Astrocyte (in vitro differentiated cells and primary cell): ENCODE results near the gene YAF2. TPM values are rescaled to one million over a fixed set of nuclear protein-coding genes. Genes with fewer than 3 reads are reported as not detected.

Experiments
- DNase-seq: peaks from one replicate; pipeline ENCODE4 v3.0.0-alpha.2; 2010; ENCODE audit warnings: low read depth
- FAIRE-seq: peaks from 2 replicates; lab custom pipeline; 2011; peaks lifted over from hg19 to GRCh38; lab: Jason Lieb, UNC
- H2AFZ ChIP-seq: 2 replicates; pipeline ENCODE4 v1.6.0; 2012; ENCODE audit warnings: low read depth, low read length, inconsistent platforms
- H3K27ac ChIP-seq: 2 replicates; pipeline ENCODE4 v1.5.1; 2011; ENCODE audit warnings: low read depth, low read length, inconsistent platforms
- H3K27me3 ChIP-seq: 2 replicates; pipeline ENCODE4 v1.6.0; 2011; ENCODE audit warnings: low read length, inconsistent platforms; ENCODE audit not compliant: insufficient read depth
- H3K36me3 ChIP-seq: 2 replicates; pipeline ENCODE4 v1.5.1; 2011; ENCODE audit warnings: low read length, inconsistent platforms; ENCODE audit not compliant: insufficient read depth
- H3K4me1 ChIP-seq: 2 replicates; pipeline ENCODE4 v1.5.1; 2011; ENCODE audit warnings: low read length, inconsistent platforms; ENCODE audit not compliant: insufficient read depth
- H3K4me2 ChIP-seq: 2 replicates; pipeline ENCODE4 v1.6.0; 2012; ENCODE audit warnings: low read length, inconsistent platforms
- H3K4me3 ChIP-seq: 2 replicates; pipeline ENCODE4 v1.5.1; 2011; ENCODE audit warnings: low read depth, mild to moderate bottlenecking, low read length, inconsistent platforms; ENCODE audit not compliant: insufficient read depth
- H3K79me2 ChIP-seq: 2 replicates; pipeline ENCODE4 v1.6.0; 2012; ENCODE audit warnings: mild to moderate bottlenecking, low read length, inconsistent platforms; ENCODE audit not compliant: insufficient read depth
- H3K9ac ChIP-seq: 2 replicates; pipeline ENCODE4 v1.6.0; 2012; ENCODE audit warnings: mild to moderate bottlenecking, low read length, inconsistent platforms
- H3K9me3 ChIP-seq: 2 replicates; pipeline ENCODE4 v1.5.1; 2012; ENCODE audit warnings: low read depth, mild to moderate bottlenecking, low read length, inconsistent platforms; ENCODE audit not compliant: insufficient read depth
- H4K20me1 ChIP-seq: 2 replicates; pipeline ENCODE4 v1.6.0; 2012; ENCODE audit warnings: low read length, inconsistent platforms; ENCODE audit not compliant: insufficient read depth
- H3K27ac Mint-ChIP-seq: one replicate; pipeline ENCODE4 v1.8.0; 2021; ENCODE audit warnings: mild to moderate bottlenecking, mixed read lengths; ENCODE audit not compliant: unreplicated experiment
- H3K27me3 Mint-ChIP-seq: one replicate; pipeline ENCODE4 v1.8.0; 2021; ENCODE audit warnings: low read depth, mixed read lengths; ENCODE audit not compliant: unreplicated experiment
- H3K36me3 Mint-ChIP-seq: one replicate; pipeline ENCODE4 v1.8.0; 2021; ENCODE audit warnings: low read depth, mixed read lengths; ENCODE audit not compliant: unreplicated experiment
- H3K4me1 Mint-ChIP-seq: one replicate; pipeline ENCODE4 v1.8.0; 2021; ENCODE audit warnings: low read depth, mixed read lengths; ENCODE audit not compliant: unreplicated experiment
- H3K4me3 Mint-ChIP-seq: one replicate; pipeline ENCODE4 v1.8.0; 2021; ENCODE audit warnings: mild to moderate bottlenecking, moderate library complexity, mixed read lengths; ENCODE audit not compliant: unreplicated experiment
- H3K9me3 Mint-ChIP-seq: one replicate; pipeline ENCODE4 v1.8.0; 2021; ENCODE audit warnings: mild to moderate bottlenecking, mixed read lengths; ENCODE audit not compliant: unreplicated experiment
- CTCF ChIP-seq: IDR thresholded peaks from 2 replicates; pipeline ENCODE4 v1.5.1; 2011; ENCODE audit warnings: low read depth, mild to moderate bottlenecking, inconsistent platforms, low read length, moderate library complexity; ENCODE audit not compliant: insufficient read depth
- EZH2 ChIP-seq: IDR thresholded peaks from 2 replicates; pipeline ENCODE4 v1.6.1; 2012; ENCODE audit warnings: mild to moderate bottlenecking, low read length, inconsistent platforms; ENCODE audit not compliant: insufficient read depth
- total RNA-seq: library from RNA; stranded (reverse); gene quantifications from 2 replicates; pipeline ENCODE4 v1.2.1, GENCODE V29; 2021

The YAF2 gene
- total RNA-seq, 1 donor from 2014 or later, result 28.6 TPM

GRCh38 chr12:42143452-42144157 is 94.4 kb downstream of the YAF2 start:
- Histone ChIP-seq H2AFZ (peak overlapping the region; percentile 83), H3K27me3 (no peaks in the 10 kb centered on the region), H3K79me2 (peaks cover 53% of the 10 kb centered on the region), H3K27ac (peak overlapping the region; percentile 52), H3K4me2 (peak overlapping the region; percentile 95), H4K20me1 (peaks cover 33% of the 10 kb centered on the region), H3K4me3 (peak overlapping the region; percentile 75), H3K9ac (peak overlapping the region; percentile 83), H3K36me3 (no peaks in the 10 kb centered on the region), H3K9me3 (no peaks in the 10 kb centered on the region), H3K4me1 (peaks cover 10% of the 10 kb centered on the region)
- H3K27me3 Mint-ChIP-seq, result no peaks in the 10 kb centered on the region
- no peaks in the 10 kb centered on the region for H3K36me3 Mint-ChIP-seq
- DNase-seq (peak; percentile 25), FAIRE-seq (no peak)
- H3K4me3 Mint-ChIP-seq, result peak overlapping the region; percentile 97
- H3K4me1 Mint-ChIP-seq, result peaks cover 15% of the 10 kb centered on the region
- TF ChIP-seq EZH2, result no peak
- TF ChIP-seq CTCF, result no peak
- H3K9me3 Mint-ChIP-seq, result no peaks in the 10 kb centered on the region
- H3K27ac Mint-ChIP-seq, result peak overlapping the region; percentile 63

GRCh38 chr12:42141981-42142606 is 96.0 kb downstream of the YAF2 start:
- FAIRE-seq, result no peak
- no peaks in the 10 kb centered on the region for H3K9me3 ChIP-seq
- H3K4me3 ChIP-seq, result no peak overlapping the region
- peaks cover 33% of the 10 kb centered on the region for H4K20me1 ChIP-seq
- H3K9ac ChIP-seq, result no peak overlapping the region
- H3K27ac Mint-ChIP-seq, result no peak overlapping the region
- H3K27me3 ChIP-seq, result no peaks in the 10 kb centered on the region
- no peak overlapping the region for H3K4me2 ChIP-seq
- peaks cover 67% of the 10 kb centered on the region for H3K79me2 ChIP-seq
- H3K36me3 Mint-ChIP-seq, result no peaks in the 10 kb centered on the region
- H3K27ac ChIP-seq, result no peak overlapping the region
- H3K4me3 Mint-ChIP-seq, result peak overlapping the region; percentile 24
- peaks cover 10% of the 10 kb centered on the region for H3K4me1 ChIP-seq
- H3K27me3 Mint-ChIP-seq, result no peaks in the 10 kb centered on the region
- no peak overlapping the region for H2AFZ ChIP-seq
- H3K4me1 Mint-ChIP-seq, result peaks cover 15% of the 10 kb centered on the region
- TF ChIP-seq CTCF, result no peak
- no peak for TF ChIP-seq EZH2
- H3K9me3 Mint-ChIP-seq, result no peaks in the 10 kb centered on the region
- H3K36me3 ChIP-seq, result no peaks in the 10 kb centered on the region
- no peak for DNase-seq

- H2AFZ ChIP-seq, result no peak overlapping the region
- no peak overlapping the region for H3K4me3 Mint-ChIP-seq
- H3K4me1 Mint-ChIP-seq, result peaks cover 15% of the 10 kb centered on the region
- peaks cover 33% of the 10 kb centered on the region for H4K20me1 ChIP-seq
- FAIRE-seq, result no peak
- H3K4me3 ChIP-seq, result no peak overlapping the region
- no peak overlapping the region for H3K27ac Mint-ChIP-seq
- H3K27me3 Mint-ChIP-seq, result no peaks in the 10 kb centered on the region
- peaks cover 10% of the 10 kb centered on the region for H3K4me1 ChIP-seq
- DNase-seq, result peak; percentile 79
- no peaks in the 10 kb centered on the region for H3K9me3 ChIP-seq
- no peak overlapping the region for H3K9ac ChIP-seq
- no peaks in the 10 kb centered on the region for H3K9me3 Mint-ChIP-seq
- H3K36me3 ChIP-seq, result no peaks in the 10 kb centered on the region
- peaks cover 79% of the 10 kb centered on the region for H3K79me2 ChIP-seq
- no peak overlapping the region for H3K4me2 ChIP-seq
- TF ChIP-seq CTCF (no peak), EZH2 (no peak)
- no peaks in the 10 kb centered on the region for H3K27me3 ChIP-seq
- H3K36me3 Mint-ChIP-seq, result no peaks in the 10 kb centered on the region
- no peak overlapping the region for H3K27ac ChIP-seq
Measured at GRCh38 chr12:42140901-42141300, 97.1 kb downstream of the YAF2 start.
